ENCODE measurements around the gene FLNB. TPM values are rescaled to one million over a fixed set of nuclear protein-coding genes. Genes with fewer than 3 reads are reported as not detected.

FLNB gene
- total RNA-seq, 2 donors from 2014 or later: 96.9 to 139 TPM

DNA sequence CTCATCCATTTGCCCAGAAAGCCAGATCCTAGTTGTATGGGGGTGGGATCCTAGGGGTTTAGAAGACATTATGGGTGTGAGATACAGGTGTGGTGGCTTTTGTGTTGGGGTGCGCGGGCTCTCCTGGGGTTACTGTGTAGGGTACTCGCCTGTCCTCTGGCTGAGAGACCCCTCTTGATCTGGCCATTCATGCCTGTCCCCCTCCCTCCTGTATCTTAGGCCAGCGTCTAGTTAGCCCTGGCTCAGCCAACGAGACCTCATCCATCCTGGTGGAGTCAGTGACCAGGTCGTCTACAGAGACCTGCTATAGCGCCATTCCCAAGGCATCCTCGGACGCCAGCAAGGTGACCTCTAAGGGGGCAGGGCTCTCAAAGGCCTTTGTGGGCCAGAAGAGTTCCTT lies 161.1 kb downstream of the FLNB start:
- H3K27ac ChIP-seq: peak overlapping the region in 1 of 2 donors; percentile 53
- no peaks in the 10 kb centered on the region for H3K27me3 ChIP-seq (replicated peaks; ENCODE audit: insufficient read depth)
- no peak overlapping the region for H3K4me3 ChIP-seq
- H3K4me1 ChIP-seq (ENCODE audit: control insufficient read depth in 1 of 2, low read depth in 2 of 2): peaks cover 16 to 52% of the 10 kb centered on the region in 2 donors
- ATAC-seq (ENCODE audit: insufficient number of reproducible peaks, low FRiP score, low read depth) (no peak), DNase-seq (ENCODE audit: low spot score) (no peak)
- TF ChIP-seq CTCF (IDR thresholded peaks at IDR 0.05): no peak
- H3K9me3 ChIP-seq: no peaks in the 10 kb centered on the region
- peaks cover 23% of the 10 kb centered on the region for H3K36me3 ChIP-seq

DNA sequence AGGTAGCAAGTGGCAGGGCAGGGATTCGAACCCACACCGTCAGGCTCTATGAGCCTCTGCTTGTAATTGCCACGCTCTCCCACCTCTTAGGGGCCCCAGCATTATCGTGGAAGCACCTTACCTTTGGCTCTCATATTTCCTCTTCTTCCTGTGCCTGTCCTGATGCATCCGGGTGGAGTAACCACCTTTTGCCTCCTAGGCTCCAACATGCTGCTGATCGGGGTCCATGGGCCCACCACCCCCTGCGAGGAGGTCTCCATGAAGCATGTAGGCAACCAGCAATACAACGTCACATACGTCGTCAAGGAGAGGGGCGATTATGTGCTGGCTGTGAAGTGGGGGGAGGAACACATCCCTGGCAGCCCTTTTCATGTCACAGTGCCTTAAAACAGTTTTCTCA lies 162.2 kb downstream of the FLNB start:
- DNase-seq (ENCODE audit: low spot score) (no peak), ATAC-seq (ENCODE audit: insufficient number of reproducible peaks, low FRiP score, low read depth) (no peak)
- no peak overlapping the region for H3K4me3 ChIP-seq
- no peaks in the 10 kb centered on the region for H3K9me3 ChIP-seq
- H3K4me1 ChIP-seq (ENCODE audit: control insufficient read depth in 1 of 2, low read depth in 2 of 2): peaks cover 17 to 52% of the 10 kb centered on the region in 2 donors
- no peaks in the 10 kb centered on the region for H3K27me3 ChIP-seq (replicated peaks; ENCODE audit: insufficient read depth)
- peaks cover 23% of the 10 kb centered on the region for H3K36me3 ChIP-seq
- H3K27ac ChIP-seq: peak overlapping the region in 1 of 2 donors; percentile 7
- TF ChIP-seq CTCF (IDR thresholded peaks at IDR 0.05): no peak

DNA sequence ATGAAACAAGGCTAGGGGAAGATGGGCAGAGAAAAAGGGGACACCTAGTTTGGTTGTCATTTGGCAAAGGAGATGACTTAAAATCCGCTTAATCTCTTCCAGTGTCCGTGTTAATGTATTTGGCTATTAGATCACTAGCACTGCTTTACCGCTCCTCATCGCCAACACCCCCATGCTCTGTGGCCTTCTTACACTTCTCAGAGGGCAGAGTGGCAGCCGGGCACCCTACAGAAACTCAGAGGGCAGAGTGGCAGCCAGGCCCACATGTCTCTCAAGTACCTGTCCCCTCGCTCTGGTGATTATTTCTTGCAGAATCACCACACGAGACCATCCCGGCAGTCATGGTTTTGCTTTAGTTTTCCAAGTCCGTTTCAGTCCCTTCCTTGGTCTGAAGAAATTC lies 162.9 kb downstream of the FLNB start:
- peaks cover 20 to 52% of the 10 kb centered on the region in 2 donors for H3K4me1 ChIP-seq (ENCODE audit: control insufficient read depth in 1 of 2, low read depth in 2 of 2)
- H3K27ac ChIP-seq: no peak overlapping the region
- ATAC-seq (ENCODE audit: insufficient number of reproducible peaks, low FRiP score, low read depth) (no peak), DNase-seq (ENCODE audit: low spot score) (no peak)
- no peak for TF ChIP-seq CTCF (IDR thresholded peaks at IDR 0.05)
- H3K27me3 ChIP-seq (replicated peaks; ENCODE audit: insufficient read depth): no peaks in the 10 kb centered on the region
- peaks cover 23% of the 10 kb centered on the region for H3K36me3 ChIP-seq
- no peak overlapping the region for H3K4me3 ChIP-seq
- no peaks in the 10 kb centered on the region for H3K9me3 ChIP-seq

- no peaks in the 10 kb centered on the region for H3K9me3 ChIP-seq
- H3K4me1 ChIP-seq (ENCODE audit: control insufficient read depth in 1 of 2, low read depth in 2 of 2): peaks cover 12 to 42% of the 10 kb centered on the region in 2 donors
- no peak for TF ChIP-seq CTCF (IDR thresholded peaks at IDR 0.05)
- ATAC-seq (ENCODE audit: insufficient number of reproducible peaks, low FRiP score, low read depth) (no peak), DNase-seq (ENCODE audit: low spot score) (no peak)
- no peaks in the 10 kb centered on the region for H3K27me3 ChIP-seq (replicated peaks; ENCODE audit: insufficient read depth)
- no peak overlapping the region for H3K4me3 ChIP-seq
- peak overlapping the region in 1 of 2 donors; percentile 34 for H3K27ac ChIP-seq
- peaks cover 23% of the 10 kb centered on the region for H3K36me3 ChIP-seq
Measured at GRCh38 chr3:58173029-58173668, 164.9 kb downstream of the FLNB start.

DNA sequence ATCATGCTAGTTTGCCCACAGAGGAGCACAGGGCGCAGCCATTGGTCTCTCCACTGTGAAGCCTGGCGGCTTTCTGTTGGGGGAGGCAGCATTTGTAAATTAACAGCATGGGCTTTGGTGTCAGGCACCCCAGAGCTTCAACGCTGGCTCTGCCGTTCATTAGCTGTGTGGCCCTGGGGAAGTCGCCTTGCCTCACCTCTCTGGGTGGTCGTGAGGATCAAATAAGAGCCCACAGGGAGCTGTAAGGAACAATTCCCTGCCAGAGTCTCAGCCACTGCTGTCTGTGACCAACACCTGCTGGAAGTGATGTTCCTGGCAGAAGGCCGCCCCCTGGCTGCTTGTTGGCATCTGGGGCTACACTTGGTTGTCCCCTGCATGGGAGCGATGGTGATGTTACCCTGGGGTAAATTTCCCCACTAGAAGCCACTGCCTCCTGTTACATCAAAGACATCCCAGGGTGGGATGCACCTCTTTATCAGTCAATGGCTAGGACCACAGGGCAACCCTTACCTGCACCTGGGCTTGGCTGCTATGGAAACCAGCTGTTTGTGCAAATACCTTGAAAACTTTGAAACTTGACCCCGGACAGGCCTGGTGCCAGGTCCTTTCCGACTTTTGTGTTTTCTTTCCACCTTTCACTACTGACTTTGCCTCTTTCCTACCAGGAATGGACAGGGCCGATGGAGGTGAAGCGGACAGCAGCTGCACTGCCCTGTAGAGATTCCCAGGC lies 165.6 kb downstream of the FLNB start:
- Histone ChIP-seq H3K9me3 (no peaks in the 10 kb centered on the region), H3K4me3 (no peak overlapping the region), H3K36me3 (peaks cover 23% of the 10 kb centered on the region), H3K27ac (peak overlapping the region in 1 of 2 donors; percentile 5), H3K27me3 (replicated peaks; ENCODE audit: insufficient read depth) (no peaks in the 10 kb centered on the region), H3K4me1 (ENCODE audit: control insufficient read depth in 1 of 2, low read depth in 2 of 2) (peaks cover 14 to 39% of the 10 kb centered on the region in 2 donors)
- DNase-seq (ENCODE audit: low spot score): no peak
- ATAC-seq (ENCODE audit: insufficient number of reproducible peaks, low FRiP score, low read depth): no peak
- no peak for TF ChIP-seq CTCF (IDR thresholded peaks at IDR 0.05)

Measured in thoracic aorta (tissue), 2 donors.